Ishikawa (cell line): Measurements from ENCODE around the gene SRGAP1.

Experiments
- CREB1 ChIP-seq: IDR thresholded peaks from 2 replicates; pipeline ENCODE4 v1.6.1; 2012; ENCODE audit warnings: low read depth
- EGR1 ChIP-seq: IDR thresholded peaks from 2 replicates; pipeline ENCODE4 v1.6.1; 2012
- EP300 ChIP-seq: IDR thresholded peaks from 2 replicates; pipeline ENCODE4 v1.6.1; 2012; ENCODE audit warnings: borderline replicate concordance
- REST ChIP-seq: IDR thresholded peaks from 2 replicates; pipeline ENCODE4 v1.6.1; 2012; ENCODE audit warnings: low read depth, mild to moderate bottlenecking
- TAF1 ChIP-seq: IDR thresholded peaks from 2 replicates; pipeline ENCODE4 v1.6.1; 2012; ENCODE audit warnings: low read depth, mild to moderate bottlenecking
- YY1 ChIP-seq: IDR thresholded peaks from 2 replicates; pipeline ENCODE4 v1.6.1; 2012; ENCODE audit warnings: low read depth

GRCh38 chr12:63849106-63849620, 4.7 kb downstream of the SRGAP1 start:
- no peak for TF ChIP-seq YY1
- no peak for TF ChIP-seq EP300
- no peak for TF ChIP-seq TAF1
- no peak for TF ChIP-seq REST
- no peak for TF ChIP-seq EGR1
- no peak for TF ChIP-seq CREB1
